Measurements from ENCODE around the gene CNTFR. TPM values are rescaled to one million over a fixed set of nuclear protein-coding genes. Genes with fewer than 3 reads are reported as not detected.

CNTFR gene
- total and polyA plus RNA-seq, 5 donors from 2014 or later = not detected

GRCh38 chr9:34557426-34558321 lies 31.9 kb downstream of the CNTFR start:
- no peaks in the 10 kb centered on the region for H3K36me3 ChIP-seq (ENCODE audit: control insufficient read depth, insufficient read depth, low read length)
- DNase-seq = no peak
- peaks cover 2% of the 10 kb centered on the region for H3K27me3 ChIP-seq (ENCODE audit: control insufficient read depth, insufficient read depth, low read length)
- H3K4me3 ChIP-seq (ENCODE audit: low read depth, low read length) = no peak overlapping the region
- H3K27me3 Mint-ChIP-seq = peaks cover 21% of the 10 kb centered on the region
- peaks cover 0 to 9% of the 10 kb centered on the region in 2 experiments for H3K9me3 ChIP-seq (ENCODE audit: control insufficient read depth in 2 of 2, low read length in 2 of 2)
- no peak overlapping the region for H3K4me3 Mint-ChIP-seq
- H3K4me1 Mint-ChIP-seq = no peaks in the 10 kb centered on the region
- no peaks in the 10 kb centered on the region for H3K4me1 ChIP-seq (ENCODE audit: control insufficient read depth, insufficient read depth, low read length, poor library complexity, severe bottlenecking)
- H3K27ac Mint-ChIP-seq = no peak overlapping the region
- no peaks in the 10 kb centered on the region for H3K36me3 Mint-ChIP-seq
- ATAC-seq (ENCODE audit: low read depth in 2 of 2) = no peak
- H3K9me3 Mint-ChIP-seq = peaks cover 0 to 3% (median 0%) of the 10 kb centered on the region in 7 donors
- H3K27ac ChIP-seq (ENCODE audit: insufficient read depth, low read length, poor library complexity, severe bottlenecking) = no peak overlapping the region

- Histone ChIP-seq H3K4me3 (ENCODE audit: low read depth, low read length) (no peak overlapping the region), H3K9me3 (ENCODE audit: control insufficient read depth in 2 of 2, low read length in 2 of 2) (peaks cover 0 to 4% of the 10 kb centered on the region in 2 experiments), H3K36me3 (ENCODE audit: control insufficient read depth, insufficient read depth, low read length) (no peaks in the 10 kb centered on the region), H3K4me1 (ENCODE audit: control insufficient read depth, insufficient read depth, low read length, poor library complexity, severe bottlenecking) (no peaks in the 10 kb centered on the region), H3K27ac (ENCODE audit: insufficient read depth, low read length, poor library complexity, severe bottlenecking) (no peak overlapping the region), H3K27me3 (ENCODE audit: control insufficient read depth, insufficient read depth, low read length) (peaks cover 1% of the 10 kb centered on the region)
- H3K9me3 Mint-ChIP-seq = peaks cover 0 to 3% (median 0%) of the 10 kb centered on the region in 7 donors
- no peak overlapping the region for H3K4me3 Mint-ChIP-seq
- no peak for DNase-seq
- no peaks in the 10 kb centered on the region for H3K4me1 Mint-ChIP-seq
- H3K27ac Mint-ChIP-seq = no peak overlapping the region
- no peaks in the 10 kb centered on the region for H3K36me3 Mint-ChIP-seq
- ATAC-seq (ENCODE audit: low read depth in 2 of 2) = no peak
- H3K27me3 Mint-ChIP-seq = peaks cover 17% of the 10 kb centered on the region
Measured at GRCh38 chr9:34556949-34557348, 32.6 kb downstream of the CNTFR start.

GRCh38 chr9:34555936-34556525 lies 33.5 kb downstream of the CNTFR start:
- Mint-ChIP-seq H3K36me3 (no peaks in the 10 kb centered on the region), H3K27me3 (peaks cover 23% of the 10 kb centered on the region), H3K4me1 (no peaks in the 10 kb centered on the region), H3K27ac (no peak overlapping the region), H3K4me3 (no peak overlapping the region), H3K9me3 (no peaks in the 10 kb centered on the region)
- no peak for ATAC-seq (ENCODE audit: low read depth in 2 of 2)
- Histone ChIP-seq H3K4me1 (ENCODE audit: control insufficient read depth, insufficient read depth, low read length, poor library complexity, severe bottlenecking) (no peaks in the 10 kb centered on the region), H3K9me3 (ENCODE audit: control insufficient read depth in 2 of 2, low read length in 2 of 2) (no peaks in the 10 kb centered on the region), H3K27me3 (ENCODE audit: control insufficient read depth, insufficient read depth, low read length) (no peaks in the 10 kb centered on the region), H3K36me3 (ENCODE audit: control insufficient read depth, insufficient read depth, low read length) (no peaks in the 10 kb centered on the region), H3K27ac (ENCODE audit: insufficient read depth, low read length, poor library complexity, severe bottlenecking) (no peak overlapping the region), H3K4me3 (ENCODE audit: low read depth, low read length) (no peak overlapping the region)
- DNase-seq = no peak

- Mint-ChIP-seq H3K36me3 (no peaks in the 10 kb centered on the region), H3K27me3 (peaks cover 23% of the 10 kb centered on the region), H3K9me3 (no peaks in the 10 kb centered on the region), H3K27ac (no peak overlapping the region), H3K4me3 (no peak overlapping the region), H3K4me1 (no peaks in the 10 kb centered on the region)
- H3K27ac ChIP-seq (ENCODE audit: insufficient read depth, low read length, poor library complexity, severe bottlenecking) = no peak overlapping the region
- no peaks in the 10 kb centered on the region for H3K9me3 ChIP-seq (ENCODE audit: control insufficient read depth in 2 of 2, low read length in 2 of 2)
- H3K36me3 ChIP-seq (ENCODE audit: control insufficient read depth, insufficient read depth, low read length) = no peaks in the 10 kb centered on the region
- no peak for DNase-seq
- no peaks in the 10 kb centered on the region for H3K27me3 ChIP-seq (ENCODE audit: control insufficient read depth, insufficient read depth, low read length)
- no peak for ATAC-seq (ENCODE audit: low read depth in 2 of 2)
- no peak overlapping the region for H3K4me3 ChIP-seq (ENCODE audit: low read depth, low read length)
- H3K4me1 ChIP-seq (ENCODE audit: control insufficient read depth, insufficient read depth, low read length, poor library complexity, severe bottlenecking) = no peaks in the 10 kb centered on the region
Measured at GRCh38 chr9:34555500-34555899, 34.0 kb downstream of the CNTFR start.

GRCh38 chr9:34555002-34555348 lies 34.5 kb downstream of the CNTFR start:
- H3K27me3 Mint-ChIP-seq = peaks cover 23% of the 10 kb centered on the region
- H3K4me3 Mint-ChIP-seq = no peak overlapping the region
- Histone ChIP-seq H3K36me3 (ENCODE audit: control insufficient read depth, insufficient read depth, low read length) (no peaks in the 10 kb centered on the region), H3K27me3 (ENCODE audit: control insufficient read depth, insufficient read depth, low read length) (no peaks in the 10 kb centered on the region), H3K4me1 (ENCODE audit: control insufficient read depth, insufficient read depth, low read length, poor library complexity, severe bottlenecking) (no peaks in the 10 kb centered on the region), H3K4me3 (ENCODE audit: low read depth, low read length) (no peak overlapping the region), H3K9me3 (ENCODE audit: control insufficient read depth in 2 of 2, low read length in 2 of 2) (no peaks in the 10 kb centered on the region), H3K27ac (ENCODE audit: insufficient read depth, low read length, poor library complexity, severe bottlenecking) (no peak overlapping the region)
- no peak for ATAC-seq (ENCODE audit: low read depth in 2 of 2)
- H3K9me3 Mint-ChIP-seq = no peaks in the 10 kb centered on the region
- no peak for DNase-seq
- no peaks in the 10 kb centered on the region for H3K36me3 Mint-ChIP-seq
- no peak overlapping the region for H3K27ac Mint-ChIP-seq
- no peaks in the 10 kb centered on the region for H3K4me1 Mint-ChIP-seq

GRCh38 chr9:34554211-34555001 lies 35.1 kb downstream of the CNTFR start:
- Mint-ChIP-seq H3K27me3 (peaks cover 23% of the 10 kb centered on the region), H3K36me3 (no peaks in the 10 kb centered on the region), H3K27ac (no peak overlapping the region), H3K9me3 (no peaks in the 10 kb centered on the region), H3K4me1 (no peaks in the 10 kb centered on the region), H3K4me3 (no peak overlapping the region)
- H3K4me3 ChIP-seq (ENCODE audit: low read depth, low read length) = no peak overlapping the region
- no peaks in the 10 kb centered on the region for H3K9me3 ChIP-seq (ENCODE audit: control insufficient read depth in 2 of 2, low read length in 2 of 2)
- ATAC-seq (ENCODE audit: low read depth in 2 of 2) (no peak), DNase-seq (no peak)
- no peaks in the 10 kb centered on the region for H3K4me1 ChIP-seq (ENCODE audit: control insufficient read depth, insufficient read depth, low read length, poor library complexity, severe bottlenecking)
- no peaks in the 10 kb centered on the region for H3K27me3 ChIP-seq (ENCODE audit: control insufficient read depth, insufficient read depth, low read length)
- H3K27ac ChIP-seq (ENCODE audit: insufficient read depth, low read length, poor library complexity, severe bottlenecking) = no peak overlapping the region
- H3K36me3 ChIP-seq (ENCODE audit: control insufficient read depth, insufficient read depth, low read length) = no peaks in the 10 kb centered on the region

- H3K4me3 Mint-ChIP-seq = no peak overlapping the region
- H3K4me1 ChIP-seq (ENCODE audit: control insufficient read depth, insufficient read depth, low read length, poor library complexity, severe bottlenecking) = no peaks in the 10 kb centered on the region
- H3K27ac Mint-ChIP-seq = no peak overlapping the region
- H3K27me3 ChIP-seq (ENCODE audit: control insufficient read depth, insufficient read depth, low read length) = no peaks in the 10 kb centered on the region
- no peak overlapping the region for H3K27ac ChIP-seq (ENCODE audit: insufficient read depth, low read length, poor library complexity, severe bottlenecking)
- H3K4me3 ChIP-seq (ENCODE audit: low read depth, low read length) = no peak overlapping the region
- peaks cover 19% of the 10 kb centered on the region for H3K27me3 Mint-ChIP-seq
- no peak for DNase-seq
- H3K9me3 ChIP-seq (ENCODE audit: control insufficient read depth in 2 of 2, low read length in 2 of 2) = no peaks in the 10 kb centered on the region
- no peaks in the 10 kb centered on the region for H3K36me3 ChIP-seq (ENCODE audit: control insufficient read depth, insufficient read depth, low read length)
- no peaks in the 10 kb centered on the region for H3K4me1 Mint-ChIP-seq
- no peaks in the 10 kb centered on the region for H3K36me3 Mint-ChIP-seq
- no peaks in the 10 kb centered on the region for H3K9me3 Mint-ChIP-seq
- ATAC-seq (ENCODE audit: low read depth in 2 of 2) = no peak
Measured at GRCh38 chr9:34553511-34554021, 36.0 kb downstream of the CNTFR start.

Data from CD4-positive, CD25-positive, alpha-beta regulatory T cell (primary cell).